Activated CD4-positive, alpha-beta T cell treated with anti-CD3 and anti-CD28 coated beads, Interleukin-2, Interleukin-4, amounts not matched to agents 100 ng/mL and 50 ng/mL, durations not matched to agents 16 hours and 8 hours (primary cell): ENCODE data around the gene ETFA.
"Not testable (repeated sequence)": the region's sequence is repeated elsewhere in the genome, so short reads cannot be mapped to it uniquely, and the experiment has no call there.

Experiments used
- DNase-seq: peaks from one replicate; pipeline ENCODE4 v3.0.0-alpha.2; 2020; ENCODE audit warnings: low spot score

Gene ETFA

DNA sequence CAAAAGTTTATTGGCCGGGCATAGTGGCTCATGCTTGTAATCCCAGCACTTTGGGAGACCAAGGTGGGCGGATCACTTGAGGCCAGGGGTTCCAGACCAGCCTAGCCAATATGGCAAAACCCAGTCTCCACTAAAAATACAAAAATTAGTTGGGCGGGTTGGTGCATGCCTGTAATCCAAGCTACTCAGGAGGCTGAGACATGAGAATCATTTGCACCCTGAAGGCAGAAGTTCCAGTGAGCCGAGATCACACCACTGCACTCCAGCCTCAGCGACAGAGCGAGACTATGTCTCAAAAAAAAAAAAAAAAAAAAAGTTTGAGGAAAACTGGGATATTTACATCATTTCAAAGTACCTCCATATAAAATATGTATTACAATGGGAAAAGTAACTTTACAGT is 40.4 kb downstream of the ETFA start:
- DNase-seq = no peak

DNA sequence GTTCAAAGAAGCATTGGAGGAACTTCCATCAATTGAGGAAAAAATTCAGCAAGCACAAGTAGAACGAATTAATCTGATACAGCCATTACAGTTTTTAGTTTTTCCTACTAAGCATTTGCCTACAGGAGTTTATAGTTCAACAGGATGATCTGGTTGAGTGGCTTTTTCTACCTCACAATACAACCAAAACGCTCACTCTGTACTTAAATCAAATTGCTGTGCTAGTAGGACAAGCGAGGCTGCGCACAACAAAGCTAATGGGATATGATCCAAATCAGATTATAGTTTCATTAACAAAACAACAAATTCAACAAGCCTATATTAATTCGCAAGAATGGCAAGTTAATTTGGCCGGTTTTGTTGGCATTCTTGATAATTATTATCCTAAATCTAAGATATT is 44.2 kb downstream of the ETFA start:
- no peak for DNase-seq

DNA sequence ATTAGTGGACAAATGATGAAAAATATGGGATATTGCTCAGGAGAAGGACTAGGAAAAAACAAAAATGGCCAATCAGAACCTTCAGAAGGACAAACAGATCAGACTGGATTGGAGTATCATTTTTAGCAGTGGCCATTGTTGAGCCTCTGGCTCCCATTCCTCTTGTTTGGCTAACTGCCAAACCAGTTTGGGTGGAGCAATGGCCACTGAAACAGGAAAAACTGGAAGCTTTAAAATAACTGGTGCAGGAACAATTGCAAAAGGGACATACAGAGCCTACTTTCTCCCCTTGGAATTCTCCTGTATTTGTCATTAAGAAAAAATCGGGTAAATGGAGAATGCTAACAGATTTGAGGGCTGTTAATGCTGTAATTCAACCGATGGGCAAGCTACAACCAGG is 45.5 kb downstream of the ETFA start:
- not testable (repeated sequence) for DNase-seq

DNA sequence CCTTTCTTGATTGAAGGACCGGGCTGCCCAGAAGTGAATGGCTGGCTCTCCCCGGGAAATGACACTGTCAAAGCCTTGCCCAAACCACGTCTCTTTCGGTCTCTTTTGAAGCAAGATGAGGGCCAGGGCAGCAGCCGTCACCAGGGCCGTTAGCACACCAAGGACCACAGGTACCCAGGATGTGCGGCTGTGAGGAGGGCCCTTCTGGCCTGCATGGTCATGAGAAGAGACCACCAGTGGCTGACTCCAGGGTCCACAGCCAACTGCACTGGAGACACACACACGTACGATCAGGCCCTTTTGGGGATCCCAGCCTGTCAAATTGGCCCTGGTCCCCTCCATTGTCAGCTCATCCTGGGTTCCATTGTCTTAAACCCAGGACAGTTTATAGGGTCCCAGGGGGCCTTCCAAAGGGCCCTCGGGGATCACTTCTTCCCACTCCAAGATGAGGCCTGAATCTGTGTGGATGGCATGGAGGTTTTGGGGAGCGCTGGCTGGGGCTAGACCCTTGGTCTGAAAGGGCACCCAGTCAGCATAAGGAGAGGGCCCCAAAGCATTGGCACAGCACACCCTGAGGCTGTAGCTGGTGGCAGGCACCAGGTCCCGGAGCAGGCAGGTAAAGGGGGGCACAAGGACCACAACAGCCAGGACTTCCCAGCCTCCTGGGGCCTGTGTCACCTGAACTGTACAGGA is 50.9 kb downstream of the ETFA start:
- no peak for DNase-seq

DNA sequence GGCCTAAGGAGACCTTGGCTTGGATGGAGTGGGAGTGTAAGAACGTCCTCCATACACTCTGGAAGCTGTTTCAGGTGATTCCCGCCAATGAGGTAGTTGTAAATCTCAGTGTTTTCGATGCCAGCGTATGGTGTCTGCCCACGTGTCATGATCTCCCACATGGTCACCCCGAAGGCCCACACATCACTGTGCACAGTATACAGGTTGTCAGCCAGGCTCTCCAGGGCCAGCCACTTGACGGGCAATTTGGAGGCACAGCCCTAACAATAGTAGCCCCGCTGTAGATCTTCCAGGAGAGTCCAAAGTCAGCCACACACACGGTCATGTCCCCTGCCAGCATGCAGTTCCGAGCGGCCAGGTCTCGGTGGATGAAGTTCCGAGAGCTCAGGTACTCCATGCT is 51.9 kb downstream of the ETFA start:
- no peak for DNase-seq

DNA sequence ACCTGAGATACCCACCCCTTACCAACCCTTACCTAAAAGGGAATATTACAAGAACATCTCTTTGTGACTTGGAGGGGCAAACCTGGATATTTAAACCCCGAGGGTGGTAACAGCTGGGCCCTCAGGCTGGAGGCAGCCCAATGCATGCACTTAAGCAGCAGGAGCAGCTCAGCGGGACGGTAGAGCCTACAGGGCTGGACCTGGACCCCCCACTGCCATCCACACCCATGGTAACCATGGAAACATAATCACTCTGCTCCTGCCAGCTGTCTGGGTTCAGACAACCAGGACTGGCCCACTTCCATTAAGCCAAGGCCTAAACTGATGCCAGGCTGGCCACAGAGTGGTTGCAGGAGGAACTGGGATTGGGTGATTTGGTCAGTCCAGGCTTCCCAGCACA is 52.8 kb downstream of the ETFA start:
- DNase-seq = no peak

DNA sequence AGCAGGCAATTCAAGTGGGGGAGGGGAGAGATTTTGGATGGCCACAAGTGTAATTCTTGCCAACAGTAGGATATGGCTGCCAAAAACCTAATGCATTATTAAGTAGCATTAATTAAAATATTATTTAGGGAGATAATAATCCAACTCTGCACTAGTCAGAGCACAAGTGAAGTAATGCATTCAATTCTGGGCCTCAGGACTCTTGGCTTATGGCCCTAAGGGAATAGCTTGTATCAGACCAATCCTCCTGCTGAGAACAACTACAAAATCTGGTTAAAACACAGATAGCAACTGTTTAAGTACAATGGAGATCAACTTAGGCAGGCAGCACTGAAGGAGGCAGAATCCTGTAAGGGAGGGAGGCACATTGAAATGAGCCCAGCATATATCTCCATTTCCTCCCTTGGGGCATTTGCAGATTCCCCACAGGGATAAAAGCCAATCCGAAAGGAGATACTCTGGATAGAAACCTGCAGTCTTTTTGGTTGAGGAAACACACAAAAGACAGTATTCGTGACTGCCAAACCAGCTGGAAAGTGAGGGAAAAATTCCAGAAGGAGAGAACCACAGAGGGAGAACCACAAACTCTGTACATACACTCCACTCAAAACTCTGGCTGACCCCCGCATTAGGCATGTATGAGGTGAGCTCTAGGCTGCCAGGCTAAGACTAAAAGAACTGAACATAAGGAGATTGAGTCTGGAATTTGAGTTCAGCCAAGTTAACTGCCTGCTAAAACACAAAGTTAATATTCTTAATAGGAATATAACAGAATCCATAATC is 57.4 kb downstream of the ETFA start:
- DNase-seq = no peak

DNA sequence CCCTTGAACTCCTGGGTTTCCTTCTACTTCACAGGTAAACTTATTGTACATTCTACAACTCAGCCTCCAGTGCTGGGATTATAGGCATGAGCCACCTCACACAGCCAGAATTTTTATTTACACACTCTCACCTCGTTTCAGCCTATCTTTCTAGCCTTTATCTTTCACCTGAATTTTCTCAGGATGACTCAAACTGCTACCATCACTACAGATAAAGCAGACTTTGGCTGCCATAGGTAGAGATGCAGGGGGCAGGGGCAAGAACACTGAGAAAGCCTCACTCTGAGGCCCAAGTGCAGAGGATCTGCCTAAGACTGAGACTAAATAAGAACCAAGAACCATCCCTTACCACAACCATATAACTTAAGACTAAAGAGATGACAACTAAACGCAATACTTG is 59.0 kb downstream of the ETFA start:
- peak; percentile 19 for DNase-seq

DNA sequence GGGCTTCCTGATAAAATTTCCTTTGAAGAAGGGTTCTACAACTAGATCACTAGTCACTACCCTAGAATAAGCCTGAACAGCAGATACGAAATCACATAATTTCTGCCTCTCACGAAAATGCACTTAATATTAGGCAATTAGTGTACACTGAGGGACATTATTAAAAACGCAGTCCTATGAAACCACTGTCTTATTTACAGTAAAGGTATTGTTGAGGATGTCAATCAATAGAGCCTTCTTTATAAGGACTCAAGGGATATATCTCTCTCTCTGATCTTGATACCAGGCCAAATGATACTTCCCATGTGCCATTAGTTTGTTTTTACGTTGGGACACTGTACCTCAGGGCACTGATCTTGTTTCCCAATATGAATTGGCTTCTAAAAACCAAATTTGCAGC is 59.6 kb downstream of the ETFA start:
- DNase-seq = no peak

DNA sequence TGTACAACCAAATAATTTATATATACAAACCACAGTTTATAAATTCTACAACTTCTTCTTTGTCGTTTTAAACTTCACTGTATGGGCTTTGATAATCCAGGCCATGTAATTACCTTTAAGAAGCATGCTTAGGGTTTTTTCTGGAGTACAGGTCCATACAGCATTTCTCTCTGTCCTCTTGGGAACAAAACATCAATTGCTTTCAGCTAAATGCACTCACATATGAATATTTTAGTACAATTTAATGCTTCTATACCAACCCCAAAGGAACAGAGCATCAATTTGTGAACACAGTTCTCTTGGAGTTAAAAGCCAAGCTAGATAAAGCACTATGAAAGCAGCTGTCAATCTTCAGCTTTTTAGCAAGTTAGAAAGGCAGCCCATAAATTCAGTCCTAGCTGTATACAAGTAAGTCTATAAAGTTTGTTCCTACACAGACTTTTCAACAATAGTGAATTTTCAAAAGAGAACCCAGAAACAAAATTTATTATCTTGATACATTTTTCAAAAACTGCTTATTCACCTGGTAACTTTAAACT is 66.1 kb downstream of the ETFA start:
- DNase-seq = no peak

DNA sequence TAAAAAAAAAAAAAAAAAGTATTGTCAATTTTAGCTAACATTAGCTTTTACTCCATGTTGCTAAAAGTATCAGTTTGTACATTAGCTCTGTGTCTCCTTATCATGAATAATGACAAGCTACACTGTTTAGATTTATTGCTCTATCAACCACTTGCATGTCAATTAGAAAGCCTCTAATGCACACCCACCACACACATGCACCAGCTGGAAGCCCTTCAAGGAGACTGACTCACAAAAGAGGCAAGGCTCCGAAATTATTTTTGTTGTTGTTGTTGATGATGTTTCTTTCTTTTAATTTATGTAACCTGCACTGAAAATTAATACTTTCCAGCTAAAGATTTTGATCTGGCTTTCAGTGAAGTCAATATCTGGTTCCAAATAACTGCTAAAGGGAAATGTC is 71.5 kb downstream of the ETFA start:
- no peak for DNase-seq

DNA sequence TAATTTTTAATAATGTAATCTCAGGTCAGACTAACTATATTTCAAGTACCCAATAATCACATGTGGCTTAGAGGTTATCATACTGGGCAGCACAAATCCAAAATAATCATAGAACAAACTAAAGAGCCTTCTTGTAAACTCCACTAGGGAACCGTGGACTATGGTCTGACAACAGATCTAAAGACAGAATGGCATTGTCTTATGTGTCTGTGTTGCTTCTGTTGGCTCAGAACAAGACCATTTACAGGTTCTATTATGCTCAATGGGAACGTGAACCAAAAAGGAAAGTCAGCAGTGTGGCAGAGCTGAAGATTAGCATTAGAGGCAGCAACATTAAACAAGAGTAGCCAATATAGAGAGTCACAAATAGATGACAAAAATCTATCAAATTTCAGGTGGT is 74.9 kb downstream of the ETFA start:
- DNase-seq = no peak

DNA sequence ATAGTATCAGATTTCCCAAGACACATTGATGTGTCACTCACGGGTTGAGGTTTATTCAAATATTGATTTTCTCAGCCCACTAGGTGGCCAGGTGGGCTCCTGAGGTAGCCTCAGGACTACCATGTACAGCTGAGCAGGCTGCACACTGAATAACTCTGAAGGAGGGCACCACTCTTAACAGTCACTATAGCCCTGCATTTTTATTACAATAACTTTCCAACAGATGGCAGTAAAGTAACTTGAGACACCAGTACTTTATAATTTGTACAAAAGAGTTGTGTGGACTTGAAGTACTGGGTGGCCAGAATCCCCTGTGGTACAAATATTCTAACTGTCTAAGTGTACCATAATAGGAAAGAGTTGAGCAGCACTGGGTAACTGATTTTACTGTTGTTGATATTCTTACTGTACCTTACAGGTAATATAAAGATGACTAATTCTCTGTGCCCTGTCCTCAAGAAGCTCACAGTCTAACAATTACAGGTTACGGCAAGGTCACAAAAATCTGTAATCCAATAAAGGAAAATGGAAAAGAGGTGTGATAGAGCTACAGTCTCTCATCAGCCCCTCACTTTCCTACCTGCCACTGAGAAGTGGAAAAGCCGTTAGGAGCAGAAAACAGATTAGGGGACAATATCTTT is 76.0 kb downstream of the ETFA start:
- peak; percentile 38 for DNase-seq

DNA sequence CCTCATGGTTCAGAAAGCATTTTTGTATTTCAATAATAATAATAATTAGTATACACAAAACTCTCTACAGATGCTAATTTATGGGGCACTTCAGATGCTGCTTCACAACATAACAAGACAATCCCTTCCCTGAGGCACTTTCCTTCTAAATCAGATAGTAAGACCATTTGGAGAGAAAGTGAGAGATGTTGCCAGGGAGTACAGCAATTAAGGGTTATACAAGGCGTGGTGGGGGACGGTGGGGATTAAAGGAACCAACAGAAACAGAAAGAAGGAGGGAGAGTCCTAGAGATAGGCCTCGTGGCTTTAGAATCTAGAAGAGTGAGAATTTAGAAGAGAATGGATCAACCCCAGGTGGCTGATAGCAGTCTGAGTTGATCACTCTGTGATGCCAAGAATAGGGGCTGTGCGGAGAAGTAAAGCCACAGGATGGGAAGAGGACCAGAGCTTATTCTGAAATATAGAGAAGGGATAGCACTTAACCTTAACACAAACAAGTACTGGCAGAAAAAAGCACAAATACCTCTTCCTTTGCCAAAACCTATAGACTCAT is 76.9 kb downstream of the ETFA start:
- no peak for DNase-seq

DNA sequence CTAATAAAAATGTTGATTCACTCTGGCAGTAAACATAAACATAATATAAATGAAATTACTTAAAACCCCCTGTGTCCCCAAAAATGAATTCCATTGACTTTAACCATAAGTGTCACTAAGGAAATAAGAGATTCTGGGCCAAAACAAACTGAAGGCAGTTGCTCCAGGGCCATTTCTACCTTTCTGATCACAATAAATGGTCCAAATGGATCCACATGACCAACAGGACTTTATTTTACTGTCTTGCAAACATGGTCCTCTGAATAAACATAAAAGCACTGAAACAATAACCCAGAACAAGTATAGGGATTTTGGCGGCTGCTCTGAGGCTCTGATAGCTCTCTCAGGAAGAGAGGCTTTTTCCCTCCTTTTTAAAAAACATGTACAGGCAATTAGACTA is 77.3 kb downstream of the ETFA start:
- no peak for DNase-seq

DNA sequence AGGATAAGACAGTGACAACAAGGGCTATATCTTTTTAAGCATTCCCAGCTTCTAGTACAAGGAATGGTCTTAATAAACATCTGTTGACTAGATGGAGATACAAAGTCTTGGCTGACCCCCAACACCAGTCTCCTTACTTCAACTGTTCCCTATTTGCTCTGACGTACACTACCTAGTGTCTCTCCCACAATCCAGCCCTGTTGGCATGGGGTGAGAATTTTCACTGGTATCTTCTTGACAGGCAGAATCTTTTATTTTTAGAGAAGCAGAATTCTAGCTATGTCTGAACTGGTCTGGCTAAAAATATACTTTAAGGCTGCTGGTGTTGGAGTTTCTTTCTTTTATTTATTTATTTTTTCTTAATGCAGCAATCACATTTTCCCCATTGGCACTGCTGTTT is 82.0 kb downstream of the ETFA start:
- no peak for DNase-seq

DNA sequence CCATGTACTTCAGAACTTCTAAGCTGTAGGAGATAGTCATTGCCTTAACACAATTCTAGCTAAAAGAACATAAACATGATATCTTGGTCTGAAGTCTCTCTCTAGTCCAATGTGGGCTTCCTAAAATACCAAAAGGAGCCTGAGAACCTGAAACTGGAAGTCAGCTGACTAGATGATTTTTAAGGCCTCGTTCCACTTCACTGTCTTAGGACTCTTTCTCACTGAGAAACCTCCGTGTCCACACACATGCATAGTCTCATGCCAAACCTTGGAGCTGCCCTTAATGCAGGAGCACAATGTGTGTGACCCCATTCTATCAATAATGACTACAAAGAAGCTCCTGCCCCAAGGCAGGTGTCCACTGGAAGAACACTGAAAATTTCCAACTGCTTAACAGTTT is 87.7 kb downstream of the ETFA start:
- DNase-seq = no peak

DNA sequence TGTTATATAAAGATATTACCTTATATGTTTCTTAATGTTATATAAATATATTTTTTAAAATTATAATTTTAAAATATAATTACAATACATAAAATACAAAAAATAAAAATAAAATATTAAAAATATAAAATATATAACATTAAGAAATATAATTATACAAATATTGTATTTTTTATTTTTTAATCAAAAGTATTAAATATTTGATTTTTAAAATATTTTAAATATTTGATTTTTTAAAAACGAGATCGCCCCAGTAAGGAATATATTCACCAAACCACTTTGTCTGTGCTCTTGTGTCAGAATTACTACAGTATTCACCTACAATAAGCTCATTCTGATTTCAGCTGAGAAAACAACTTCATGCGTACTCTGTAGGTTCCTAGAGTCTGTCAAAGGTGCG is 89.1 kb downstream of the ETFA start:
- no peak for DNase-seq

DNA sequence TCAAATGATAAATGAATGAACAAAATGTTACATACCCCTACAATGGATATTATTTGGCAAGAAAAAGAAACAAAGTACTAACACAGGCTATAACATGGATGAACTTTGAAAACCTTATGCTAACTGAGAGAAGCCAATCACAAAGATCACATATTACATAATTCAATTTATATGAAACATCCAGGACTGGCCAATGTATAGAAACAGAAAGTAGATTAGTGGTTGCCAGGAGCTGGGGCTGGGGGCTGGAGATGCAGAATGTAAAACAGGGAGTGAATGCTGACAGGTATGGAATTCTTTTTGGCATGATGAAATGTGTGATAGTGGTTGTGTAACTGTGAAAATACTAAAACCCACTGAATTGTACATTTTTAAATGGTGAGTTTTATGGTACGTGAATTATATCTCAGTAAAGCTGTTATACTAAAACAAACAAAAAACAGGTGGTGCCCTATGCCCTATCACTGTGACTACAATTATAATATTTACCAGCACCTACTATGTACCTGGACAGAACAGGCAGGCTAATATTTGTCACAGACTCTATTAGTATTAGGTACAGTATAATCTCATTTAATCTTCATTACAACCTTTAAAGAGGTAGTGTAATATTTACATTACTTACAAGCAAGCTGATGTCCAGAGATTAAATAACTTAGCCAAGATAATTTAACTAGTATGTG is 90.0 kb downstream of the ETFA start:
- no peak for DNase-seq

DNA sequence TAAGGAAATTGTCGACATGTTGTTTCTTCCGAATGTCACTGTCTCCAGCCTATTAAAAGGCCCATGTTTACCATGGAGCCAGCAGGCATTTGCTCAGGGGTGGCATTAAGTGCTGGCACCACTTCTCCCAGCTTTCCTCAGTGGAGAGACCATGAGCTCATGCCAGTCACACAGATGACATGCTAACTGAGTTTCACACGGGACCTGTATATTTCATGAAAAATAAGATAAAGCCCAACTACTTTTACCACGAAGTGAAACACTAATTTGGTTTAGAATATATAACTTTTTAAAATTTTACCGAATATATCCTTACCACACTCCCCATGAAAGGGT is 93.4 kb downstream of the ETFA start:
- DNase-seq = no peak

DNA sequence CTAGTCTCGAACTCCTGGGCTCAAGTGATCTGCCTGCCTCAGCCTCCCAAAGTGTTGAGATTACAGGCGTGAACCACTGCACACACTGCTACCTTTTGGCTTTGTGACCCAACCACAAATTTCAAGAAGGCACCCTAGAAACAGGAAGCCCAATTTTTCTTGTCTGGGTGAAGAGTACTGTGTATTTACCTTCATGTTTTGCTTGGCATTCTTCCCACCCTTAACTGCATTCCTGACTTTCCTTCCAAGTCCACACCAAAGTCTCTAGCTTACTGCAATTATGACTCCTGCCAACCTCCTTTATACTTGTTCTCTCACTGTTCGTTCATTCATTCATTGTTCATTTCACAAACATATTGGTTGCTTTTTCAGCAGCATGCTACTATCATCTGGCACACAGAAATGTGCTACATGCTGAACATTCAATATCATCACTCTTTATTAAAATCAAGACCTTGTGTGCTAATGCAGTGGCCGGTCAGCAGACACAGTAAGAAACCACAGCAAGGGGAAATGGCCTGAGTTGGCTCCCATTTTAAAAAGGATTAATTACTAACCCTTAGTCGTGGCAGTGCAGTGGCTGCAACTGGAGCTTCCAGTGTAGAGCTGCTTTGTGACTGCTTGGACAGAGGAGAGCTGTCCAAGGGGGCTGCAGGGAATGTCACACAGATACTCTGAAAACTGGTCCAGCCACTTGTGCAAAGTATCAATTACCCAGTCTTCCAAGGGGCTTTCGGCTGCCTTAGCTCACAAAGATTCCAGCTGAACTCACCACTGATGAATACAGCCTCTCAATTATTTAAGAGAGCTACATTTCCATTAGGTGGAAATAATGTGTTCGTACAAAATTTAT is 94.0 kb downstream of the ETFA start:
- no peak for DNase-seq
